ENCODE data around the gene EPHB1. TPM values are rescaled to one million over a fixed set of nuclear protein-coding genes. Genes with fewer than 3 reads are reported as not detected.
A peak's percentile ranks its signal among the peaks of the same experiment; 100 is the strongest.

EPHB1 gene
- total RNA-seq, 2 donors from 2014 or later = 2.3 to 21.2 TPM

DNA sequence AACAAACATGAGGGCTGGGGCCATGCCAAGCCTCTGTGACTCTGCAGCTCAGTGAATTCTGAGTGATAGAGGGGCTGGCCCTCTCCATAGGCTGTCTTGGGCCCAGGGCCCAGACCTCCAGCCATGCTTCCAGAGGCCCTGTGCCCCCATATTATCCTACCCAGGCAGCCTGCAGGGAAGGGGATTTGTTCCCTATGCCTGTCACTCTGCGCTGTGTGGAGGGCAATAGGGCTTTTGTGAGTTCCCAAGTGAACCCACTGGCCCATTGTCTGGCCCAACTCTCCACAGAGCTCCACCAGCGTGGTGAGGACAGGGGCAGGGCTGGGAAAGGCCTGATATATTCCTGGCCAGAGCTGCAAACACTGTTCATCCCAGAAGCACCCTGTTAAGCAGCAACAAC, 113.2 kb downstream of the EPHB1 start:
- intact Hi-C loops (cut with DNase I) = no loop called here
- H3K4me3 ChIP-seq = no peak overlapping the region
- 70% methylated on average over 2 of the region's 2 CpGs for WGBS
- no peaks in the 10 kb centered on the region for H3K27me3 ChIP-seq (replicated peaks; ENCODE audit: insufficient read depth)
- H3K4me1 ChIP-seq (replicated peaks) = no peaks in the 10 kb centered on the region
- no peaks in the 10 kb centered on the region for H3K36me3 ChIP-seq
- no peak for TF ChIP-seq POLR2AphosphoS5 (IDR thresholded peaks at IDR 0.05)
- no peak for TF ChIP-seq POLR2A (IDR thresholded peaks at IDR 0.05)
- TF ChIP-seq, protein P1, sequence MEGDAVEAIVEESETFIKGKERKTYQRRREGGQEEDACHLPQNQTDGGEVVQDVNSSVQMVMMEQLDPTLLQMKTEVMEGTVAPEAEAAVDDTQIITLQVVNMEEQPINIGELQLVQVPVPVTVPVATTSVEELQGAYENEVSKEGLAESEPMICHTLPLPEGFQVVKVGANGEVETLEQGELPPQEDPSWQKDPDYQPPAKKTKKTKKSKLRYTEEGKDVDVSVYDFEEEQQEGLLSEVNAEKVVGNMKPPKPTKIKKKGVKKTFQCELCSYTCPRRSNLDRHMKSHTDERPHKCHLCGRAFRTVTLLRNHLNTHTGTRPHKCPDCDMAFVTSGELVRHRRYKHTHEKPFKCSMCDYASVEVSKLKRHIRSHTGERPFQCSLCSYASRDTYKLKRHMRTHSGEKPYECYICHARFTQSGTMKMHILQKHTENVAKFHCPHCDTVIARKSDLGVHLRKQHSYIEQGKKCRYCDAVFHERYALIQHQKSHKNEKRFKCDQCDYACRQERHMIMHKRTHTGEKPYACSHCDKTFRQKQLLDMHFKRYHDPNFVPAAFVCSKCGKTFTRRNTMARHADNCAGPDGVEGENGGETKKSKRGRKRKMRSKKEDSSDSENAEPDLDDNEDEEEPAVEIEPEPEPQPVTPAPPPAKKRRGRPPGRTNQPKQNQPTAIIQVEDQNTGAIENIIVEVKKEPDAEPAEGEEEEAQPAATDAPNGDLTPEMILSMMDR (IDR thresholded peaks at IDR 0.05) = no peak
- no peak overlapping the region for H3K27ac ChIP-seq
- DNase-seq (ENCODE audit: low spot score) = no peak
- H3K9me3 ChIP-seq = no peaks in the 10 kb centered on the region

DNA sequence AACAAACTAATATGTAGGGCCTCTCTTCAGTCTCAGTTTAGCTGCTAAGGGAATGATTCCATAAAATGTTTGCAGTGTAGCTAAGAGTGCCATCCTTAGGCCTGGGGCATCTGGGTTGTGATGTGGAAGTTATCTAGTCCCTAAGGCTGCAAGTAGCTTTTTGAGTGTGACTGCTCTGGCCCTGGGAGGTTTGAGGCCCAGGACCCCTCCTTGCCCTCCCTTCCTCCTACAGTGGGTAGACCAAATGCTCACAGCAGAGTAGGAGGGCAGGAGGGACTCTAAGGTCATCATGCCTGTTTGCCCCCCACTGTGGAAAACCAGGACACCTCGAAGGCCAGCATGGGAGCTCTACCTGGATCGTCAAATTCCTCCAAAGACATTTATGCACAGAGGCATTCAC, 115.0 kb downstream of the EPHB1 start:
- WGBS = 83% methylated on average over 2 of the region's 2 CpGs
- Histone ChIP-seq H3K4me1 (replicated peaks) (no peaks in the 10 kb centered on the region), H3K36me3 (no peaks in the 10 kb centered on the region), H3K27me3 (replicated peaks; ENCODE audit: insufficient read depth) (no peaks in the 10 kb centered on the region), H3K27ac (no peak overlapping the region), H3K9me3 (no peaks in the 10 kb centered on the region), H3K4me3 (no peak overlapping the region)
- no peak for TF ChIP-seq POLR2A (IDR thresholded peaks at IDR 0.05)
- intact Hi-C loops (cut with DNase I) = no loop called here
- DNase-seq (ENCODE audit: low spot score) = no peak

DNA sequence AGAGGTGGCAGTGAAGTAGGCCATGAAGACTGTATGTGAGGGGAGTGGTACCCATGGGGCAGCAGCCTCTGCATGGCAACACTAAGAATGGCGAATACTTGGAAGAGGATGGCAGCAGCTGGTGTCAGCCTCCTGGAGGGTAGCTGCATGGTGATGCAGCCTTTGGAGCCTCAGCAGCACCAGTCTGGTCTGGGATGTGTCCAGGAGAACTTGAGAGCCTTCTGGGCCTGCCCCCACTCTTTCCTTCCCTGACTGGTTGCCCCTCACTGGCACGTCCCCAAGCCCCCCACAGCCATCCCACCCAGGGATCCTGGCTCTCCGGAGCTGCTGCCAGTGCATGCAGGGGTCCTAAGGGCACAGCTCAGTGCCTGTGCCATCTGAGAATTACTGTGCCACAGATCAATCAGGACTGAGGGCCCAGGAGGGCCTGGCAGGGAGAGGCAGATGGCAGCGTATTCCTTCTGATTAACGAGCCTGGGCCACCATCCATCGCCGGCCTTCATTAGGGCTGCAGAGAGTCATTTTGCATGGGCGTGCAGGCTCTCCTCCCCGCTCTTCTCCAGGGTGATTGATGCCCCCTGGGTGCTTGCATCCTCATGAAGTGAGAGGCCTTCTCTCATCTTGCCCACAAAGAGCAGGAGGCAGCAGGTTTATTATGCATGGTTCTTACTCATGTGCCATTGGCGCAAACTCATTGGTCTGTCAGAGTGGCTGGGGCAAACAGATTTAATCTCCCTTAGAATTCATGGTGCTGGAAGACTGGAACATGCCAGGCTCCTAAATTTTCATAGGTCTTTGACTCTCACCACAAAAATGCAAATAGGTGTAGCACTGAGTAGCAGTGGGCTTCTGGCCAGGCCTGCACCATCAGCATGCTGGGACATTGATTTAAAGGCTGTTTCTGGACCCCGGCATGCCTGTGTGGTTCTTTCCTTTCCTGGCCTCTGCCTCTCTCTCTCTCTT, 116.8 kb downstream of the EPHB1 start:
- no peak for TF ChIP-seq POLR2A (IDR thresholded peaks at IDR 0.05)
- TF ChIP-seq, protein P1 (IDR thresholded peaks at IDR 0.05) = no peak
- TF ChIP-seq POLR2AphosphoS5 (IDR thresholded peaks at IDR 0.05) = peak; percentile 7
- Histone ChIP-seq H3K9me3 (no peaks in the 10 kb centered on the region), H3K36me3 (no peaks in the 10 kb centered on the region), H3K4me3 (no peak overlapping the region), H3K27ac (no peak overlapping the region), H3K27me3 (replicated peaks; ENCODE audit: insufficient read depth) (no peaks in the 10 kb centered on the region), H3K4me1 (replicated peaks) (no peaks in the 10 kb centered on the region)
- WGBS = 53% methylated on average over 11 of the region's 11 CpGs
- intact Hi-C loops (cut with DNase I) = no loop called here
- DNase-seq (ENCODE audit: low spot score) = peak; percentile 45

DNA sequence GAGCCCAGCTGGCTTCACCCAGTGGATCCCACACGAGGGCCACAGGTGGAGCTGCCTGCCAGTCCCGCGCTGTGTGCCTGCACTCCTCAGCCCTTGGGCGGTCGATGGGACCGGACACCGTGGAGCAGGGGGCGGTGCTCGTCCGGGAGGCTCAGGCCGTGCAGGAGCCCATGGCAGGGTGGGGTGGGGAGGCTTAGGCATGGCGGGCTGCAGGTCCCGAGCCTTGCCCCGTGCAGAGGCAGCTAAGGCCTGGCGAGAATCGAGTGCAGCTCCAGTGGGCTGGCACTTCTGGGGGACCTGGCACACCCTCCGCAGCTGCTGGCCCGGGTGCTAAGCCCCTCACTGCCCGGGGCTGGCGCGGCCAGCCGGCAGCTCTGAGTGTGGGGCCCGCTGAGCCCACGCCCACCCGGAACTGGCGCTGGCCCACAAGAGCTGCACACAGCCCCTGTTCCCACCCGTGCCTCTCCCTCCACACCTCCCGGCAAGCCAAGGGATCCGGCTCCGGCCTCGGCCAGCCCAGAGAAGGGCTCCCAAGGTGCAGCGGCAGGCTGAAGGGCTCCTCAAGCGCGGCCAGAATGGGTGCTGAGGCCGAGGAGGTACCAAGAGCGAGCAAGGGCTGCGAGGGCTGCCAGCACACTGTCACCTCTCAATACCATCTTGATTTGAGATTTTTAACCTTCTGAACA, 121.4 kb downstream of the EPHB1 start:
- no peak for DNase-seq (ENCODE audit: low spot score)
- Histone ChIP-seq H3K9me3 (no peaks in the 10 kb centered on the region), H3K36me3 (no peaks in the 10 kb centered on the region), H3K4me3 (no peak overlapping the region), H3K27me3 (replicated peaks; ENCODE audit: insufficient read depth) (no peaks in the 10 kb centered on the region), H3K27ac (no peak overlapping the region), H3K4me1 (replicated peaks) (no peaks in the 10 kb centered on the region)
- intact Hi-C loops (cut with DNase I) = no loop called here
- 96% methylated on average over 37 of the region's 37 CpGs for WGBS
- TF ChIP-seq POLR2A (IDR thresholded peaks at IDR 0.05) = no peak

DNA sequence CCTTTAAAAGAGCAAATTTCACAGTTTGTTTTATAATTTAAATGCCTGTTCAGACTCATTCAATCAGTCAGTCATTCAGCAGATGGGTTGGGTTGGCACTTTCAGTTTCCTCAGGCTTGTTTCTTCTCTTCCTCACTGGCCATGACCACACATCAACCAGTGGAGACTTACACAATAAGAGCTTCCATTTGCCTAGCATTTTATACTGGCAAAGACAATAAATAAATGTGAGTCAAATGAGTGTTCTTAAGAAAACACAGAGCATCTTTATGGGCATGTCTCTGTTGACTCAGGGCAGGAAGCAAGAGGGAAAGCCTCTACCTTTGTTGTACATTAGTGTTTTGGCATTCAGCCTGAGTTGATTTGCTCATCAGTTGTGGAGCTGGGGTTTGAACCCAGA, 122.6 kb downstream of the EPHB1 start:
- TF ChIP-seq, protein P1 (IDR thresholded peaks at IDR 0.05) = no peak
- peak; percentile 87 for TF ChIP-seq POLR2AphosphoS5 (IDR thresholded peaks at IDR 0.05)
- intact Hi-C loops (cut with DNase I) = no loop called here
- no peaks in the 10 kb centered on the region for H3K36me3 ChIP-seq

More for the DNA sequence above, 122.6 kb downstream of the EPHB1 start:
- Histone ChIP-seq H3K27me3 (replicated peaks; ENCODE audit: insufficient read depth) (no peaks in the 10 kb centered on the region), H3K4me3 (no peak overlapping the region), H3K27ac (no peak overlapping the region), H3K4me1 (replicated peaks) (no peaks in the 10 kb centered on the region), H3K9me3 (no peaks in the 10 kb centered on the region)
- DNase-seq (ENCODE audit: low spot score) = peak; percentile 9
